Measurements from ENCODE around the gene CREBRF. TPM values are rescaled to one million over a fixed set of nuclear protein-coding genes. Genes with fewer than 3 reads are reported as not detected.

The CREBRF gene
- total RNA-seq, 2 donors from 2014 or later: 12.2 to 12.7 TPM

DNA sequence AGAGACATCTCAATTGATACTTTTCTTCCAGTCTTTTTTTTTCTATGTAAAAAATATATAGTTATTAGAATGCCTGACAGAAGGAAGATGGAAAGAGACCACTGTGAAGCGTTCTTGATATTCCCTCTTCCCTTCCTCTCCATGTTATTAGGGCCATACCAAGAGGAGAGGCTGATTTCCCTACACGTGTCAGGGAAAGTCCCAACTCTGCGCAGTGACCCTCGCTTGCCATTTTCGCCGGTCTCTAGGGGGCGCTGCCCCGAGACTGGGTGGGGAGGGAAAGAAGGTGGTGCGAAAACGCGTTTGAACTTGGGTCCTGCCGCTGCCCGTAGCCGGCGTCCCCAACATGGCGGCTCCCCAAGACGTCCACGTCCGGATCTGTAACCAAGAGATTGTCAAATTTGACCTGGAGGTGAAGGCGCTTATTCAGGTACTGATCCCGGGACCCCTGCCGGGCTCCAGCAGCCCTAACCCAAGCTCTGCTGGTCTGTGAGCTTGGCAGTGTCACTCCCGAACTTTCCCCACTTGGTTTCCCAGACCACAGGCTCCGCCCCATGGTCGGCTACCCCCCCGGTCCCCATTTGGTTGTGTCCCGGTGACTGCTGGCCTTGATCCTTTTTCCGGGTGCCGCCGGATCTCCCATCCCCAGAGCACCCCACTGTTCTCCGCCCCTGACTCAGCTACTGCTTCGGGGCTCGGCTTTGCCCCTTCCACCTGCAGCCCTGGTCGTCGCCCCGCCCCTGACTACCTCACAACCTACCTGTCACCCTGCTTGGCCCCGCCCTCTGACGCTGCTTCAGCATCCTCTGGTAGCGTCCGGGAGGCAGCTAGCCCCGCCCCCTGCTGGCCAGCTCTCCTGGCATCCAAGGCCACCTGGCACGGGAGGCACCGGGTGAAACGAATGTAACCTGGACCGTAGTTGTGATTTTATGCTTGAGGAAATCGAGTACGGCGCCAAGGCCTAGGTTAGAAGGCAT is 88.3 kb downstream of the CREBRF start, which contains the start of gene BNIP1:
BNIP1 (plus strand) TSS at position 332 of the 977 bp plus-strand sequence; CDS start at position 347, 15 bp downstream.
- H3K4me3 ChIP-seq (ENCODE audit: low read length): peak within 1 kb of the TSS; percentile 96
- peaks cover 8% of the 10 kb centered on the region for H3K4me1 Mint-ChIP-seq
- no peaks in the 10 kb centered on the region for H3K9me3 Mint-ChIP-seq
- H3K27me3 ChIP-seq (ENCODE audit: control insufficient read depth, insufficient read depth, low read length, poor library complexity, severe bottlenecking): no peaks in the 10 kb centered on the region
- WGBS, 2 experiments (ENCODE audit: insufficient coverage in 1 of 2, insufficient read length in 1 of 2): 2 to 6% methylated on average over 25 to 48 of the region's 48 CpGs
- H3K9me3 ChIP-seq (ENCODE audit: control insufficient read depth, low read length): no peaks in the 10 kb centered on the region
- peak within 1 kb of the TSS; percentile 69 for H3K9ac ChIP-seq (ENCODE audit: extremely low read depth, low read length, poor library complexity, severe bottlenecking)
- peak; percentile 100 for DNase-seq
- peak; percentile 96 for TF ChIP-seq CTCF (conservative IDR thresholded peaks at IDR 0.05)
- H3K4me3 Mint-ChIP-seq: peak within 1 kb of the TSS; percentile 99
- peak within 1 kb of the TSS; percentile 98 for H3K27ac Mint-ChIP-seq
- no peak within 1 kb of the TSS for H3K27ac ChIP-seq (ENCODE audit: low read depth, low read length)
- H3K36me3 Mint-ChIP-seq (ENCODE audit: low read depth): peaks cover 13% of the 10 kb centered on the region
- H3K27me3 Mint-ChIP-seq (ENCODE audit: insufficient read depth): no peaks in the 10 kb centered on the region
- no peaks in the 10 kb centered on the region for H3K4me1 ChIP-seq (ENCODE audit: control insufficient read depth, insufficient read depth, low read length)
- H3K36me3 ChIP-seq (ENCODE audit: control insufficient read depth, insufficient read depth, low read length): peaks cover 13% of the 10 kb centered on the region

GRCh38 chr5:173148354-173148753 is 92.2 kb downstream of the CREBRF start:
- H3K9me3 ChIP-seq (ENCODE audit: control insufficient read depth, low read length): no peaks in the 10 kb centered on the region
- no peak overlapping the region for H3K27ac ChIP-seq (ENCODE audit: low read depth, low read length)
- no peak overlapping the region for H3K4me3 Mint-ChIP-seq
- H3K27me3 ChIP-seq (ENCODE audit: control insufficient read depth, insufficient read depth, low read length, poor library complexity, severe bottlenecking): no peaks in the 10 kb centered on the region
- peaks cover 28% of the 10 kb centered on the region for H3K36me3 Mint-ChIP-seq (ENCODE audit: low read depth)
- peaks cover 2% of the 10 kb centered on the region for H3K4me1 Mint-ChIP-seq
- peaks cover 13% of the 10 kb centered on the region for H3K36me3 ChIP-seq (ENCODE audit: control insufficient read depth, insufficient read depth, low read length)
- no peaks in the 10 kb centered on the region for H3K9me3 Mint-ChIP-seq
- H3K27me3 Mint-ChIP-seq (ENCODE audit: insufficient read depth): no peaks in the 10 kb centered on the region
- no peak overlapping the region for H3K9ac ChIP-seq (ENCODE audit: extremely low read depth, low read length, poor library complexity, severe bottlenecking)
- H3K4me1 ChIP-seq (ENCODE audit: control insufficient read depth, insufficient read depth, low read length): no peaks in the 10 kb centered on the region
- H3K27ac Mint-ChIP-seq: no peak overlapping the region
- no peak for DNase-seq
- 92% methylated on average over 2 of the region's 2 CpGs for WGBS, 2 experiments (ENCODE audit: insufficient coverage in 1 of 2, insufficient read length in 1 of 2)
- TF ChIP-seq CTCF (conservative IDR thresholded peaks at IDR 0.05): no peak
- no peak overlapping the region for H3K4me3 ChIP-seq (ENCODE audit: low read length)

DNA sequence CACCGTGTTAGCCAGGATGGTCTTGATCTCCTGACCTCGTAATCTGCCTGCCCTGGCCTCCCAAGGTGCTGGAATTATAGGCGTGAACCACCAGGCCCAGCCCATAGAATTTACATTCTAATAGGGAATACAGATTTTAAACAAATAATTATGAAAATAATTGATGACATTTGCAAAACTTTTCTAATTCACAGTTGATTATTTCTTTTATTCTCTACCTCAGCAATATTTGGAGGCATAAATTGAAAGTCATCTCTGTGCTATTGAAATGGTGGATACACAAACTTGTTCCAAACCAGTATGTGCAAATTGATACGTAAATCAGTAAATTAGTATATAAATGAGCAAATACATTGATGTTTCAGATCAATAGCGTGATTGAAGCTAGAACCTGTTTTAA is 96.4 kb downstream of the CREBRF start:
- TF ChIP-seq CTCF (conservative IDR thresholded peaks at IDR 0.05): no peak
- no peak for DNase-seq
- H3K27me3 Mint-ChIP-seq (ENCODE audit: insufficient read depth): no peaks in the 10 kb centered on the region
- no peaks in the 10 kb centered on the region for H3K9me3 Mint-ChIP-seq
- WGBS, 2 experiments (ENCODE audit: insufficient coverage in 1 of 2, insufficient read length in 1 of 2): 98 to 100% methylated on average over 2 to 5 of the region's 5 CpGs
- Histone ChIP-seq H3K4me1 (ENCODE audit: control insufficient read depth, insufficient read depth, low read length) (no peaks in the 10 kb centered on the region), H3K27me3 (ENCODE audit: control insufficient read depth, insufficient read depth, low read length, poor library complexity, severe bottlenecking) (no peaks in the 10 kb centered on the region), H3K36me3 (ENCODE audit: control insufficient read depth, insufficient read depth, low read length) (peaks cover 13% of the 10 kb centered on the region), H3K9me3 (ENCODE audit: control insufficient read depth, low read length) (no peaks in the 10 kb centered on the region), H3K4me3 (ENCODE audit: low read length) (no peak overlapping the region), H3K27ac (ENCODE audit: low read depth, low read length) (no peak overlapping the region), H3K9ac (ENCODE audit: extremely low read depth, low read length, poor library complexity, severe bottlenecking) (no peak overlapping the region)
- no peak overlapping the region for H3K27ac Mint-ChIP-seq
- H3K36me3 Mint-ChIP-seq (ENCODE audit: low read depth): peaks cover 38% of the 10 kb centered on the region
- no peaks in the 10 kb centered on the region for H3K4me1 Mint-ChIP-seq
- H3K4me3 Mint-ChIP-seq: no peak overlapping the region

All from endodermal cell (in vitro differentiated cells).